Loucy (cell line): ENCODE measurements around the gene ARL6IP4.

Experiments
- H2AFZ ChIP-seq: fragments of 200-600 bp; sonication (generic); 2 replicates; pipeline ENCODE4 v1.6.0; 2016; ENCODE audit warnings: antibody characterized with exemption, mild to moderate bottlenecking, low read length, moderate library complexity
- H3F3A ChIP-seq: fragments of 200-600 bp; 2 replicates; pipeline ENCODE4 v1.6.0; 2016; ENCODE audit warnings: antibody characterized with exemption, low read depth, mild to moderate bottlenecking
- H3K27me3 ChIP-seq: fragments of 200-600 bp; sonication (generic); 2 replicates; pipeline ENCODE4 v1.6.1; 2014; ENCODE audit warnings: low read length, mild to moderate bottlenecking; ENCODE audit not compliant: insufficient read depth, poor library complexity, severe bottlenecking
- H3K36me3 ChIP-seq: fragments of 200-600 bp; sonication (generic); 2 replicates; pipeline ENCODE4 v1.6.1; 2016; ENCODE audit warnings: low read length; ENCODE audit not compliant: insufficient read depth
- H3K4me1 ChIP-seq: fragments of 200-600 bp; sonication (generic); 2 replicates; pipeline ENCODE4 v1.5.1; 2014; ENCODE audit warnings: low read length, mild to moderate bottlenecking; ENCODE audit not compliant: insufficient read depth, poor library complexity, severe bottlenecking
- H3K4me2 ChIP-seq: fragments of 200-600 bp; sonication (generic); 2 replicates; pipeline ENCODE4 v1.6.0; 2014; ENCODE audit warnings: antibody characterized with exemption, low read length, low read depth, mild to moderate bottlenecking; ENCODE audit not compliant: poor library complexity, severe bottlenecking
- H3K4me3 ChIP-seq: fragments of 200-600 bp; sonication (generic); 2 replicates; pipeline ENCODE4 v1.5.1; 2014; ENCODE audit warnings: low read length, mild to moderate bottlenecking, mixed read lengths; ENCODE audit not compliant: poor library complexity, severe bottlenecking
- H3K79me2 ChIP-seq: fragments of 200-600 bp; sonication (generic); 2 replicates; pipeline ENCODE4 v1.6.1; 2014; ENCODE audit warnings: low read length; ENCODE audit not compliant: insufficient read depth
- H3K9ac ChIP-seq: fragments of 200-600 bp; sonication (generic); 2 replicates; pipeline ENCODE4 v1.6.0; 2014; ENCODE audit warnings: mild to moderate bottlenecking, low read depth, low read length, moderate library complexity; ENCODE audit not compliant: poor library complexity, severe bottlenecking
- H3K9me2 ChIP-seq: fragments of 200-600 bp; sonication (generic); replicated peaks from 2 replicates; pipeline ENCODE4 v1.6.1; 2016; ENCODE audit warnings: low read depth, low read length, mixed read lengths
- H3K9me3 ChIP-seq: fragments of 200-600 bp; sonication (generic); 2 replicates; pipeline ENCODE4 v1.6.1; 2014; ENCODE audit warnings: mild to moderate bottlenecking, antibody characterized with exemption, low read length, low read depth; ENCODE audit not compliant: insufficient read depth
- H4K20me1 ChIP-seq: fragments of 200-600 bp; sonication (generic); 2 replicates; pipeline ENCODE4 v1.6.0; 2014; ENCODE audit warnings: antibody characterized with exemption, low read length, mild to moderate bottlenecking; ENCODE audit not compliant: insufficient read depth, poor library complexity, severe bottlenecking
- EZH2phosphoT487 ChIP-seq: fragments of 200-600 bp; IDR thresholded peaks from 2 replicates; pipeline ENCODE4 v1.6.1; 2018; ENCODE audit warnings: antibody characterized with exemption, mild to moderate bottlenecking, moderate library complexity, borderline replicate concordance
- TF ChIP-seq, protein P1 (sequence below): fragments of 200-600 bp; sonication (generic); conservative IDR thresholded peaks from 2 replicates; pipeline ENCODE4 v1.5.1; 2014; ENCODE audit warnings: mild to moderate bottlenecking, antibody characterized with exemption, low read length

Gene ARL6IP4

DNA sequence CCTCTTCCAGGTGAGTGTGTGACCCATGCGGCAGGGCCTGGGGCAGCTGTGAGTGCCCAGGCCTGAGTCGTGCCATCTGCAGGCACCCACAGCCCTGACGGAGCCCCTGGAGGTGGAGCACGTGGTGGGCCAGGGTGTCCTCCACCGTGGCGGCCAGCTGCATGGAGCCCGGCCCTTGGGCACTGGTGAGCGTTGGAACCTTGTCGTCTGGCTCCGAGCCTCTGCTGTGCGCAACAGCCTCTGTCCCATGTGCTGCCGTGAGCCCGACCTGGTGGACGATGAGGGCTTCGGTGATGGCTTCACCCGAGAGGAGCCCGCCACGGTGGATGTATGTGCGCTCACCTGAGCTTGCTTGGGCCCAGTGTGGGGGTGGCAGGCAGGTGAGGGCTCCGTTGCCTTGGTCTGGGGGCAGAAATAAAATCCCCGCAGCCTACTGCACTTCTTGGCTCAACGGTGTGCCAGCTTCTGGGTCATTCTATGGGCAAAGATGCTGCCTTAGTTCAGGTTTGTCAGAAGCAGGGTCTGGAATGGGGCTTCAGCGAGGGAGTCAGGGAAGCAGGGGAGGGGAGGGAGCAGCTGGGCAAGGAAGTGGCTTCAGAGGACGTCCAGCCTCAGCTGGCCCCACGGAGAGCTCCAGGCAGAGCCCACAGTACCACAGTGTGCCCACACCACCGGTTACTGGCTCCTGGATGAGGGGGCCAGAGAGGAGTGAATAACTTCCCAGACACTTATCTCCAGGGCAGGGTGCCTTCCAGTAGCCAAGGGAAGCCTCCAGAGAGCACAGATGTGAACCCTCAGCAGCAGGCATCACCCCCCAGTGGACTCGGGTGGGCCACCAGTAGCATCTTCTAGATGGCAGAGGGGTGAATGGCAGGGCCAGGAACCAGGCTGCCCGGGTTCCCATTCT is 1.2 kb upstream of the ARL6IP4 start:
- TF ChIP-seq EZH2phosphoT487: no peak
- no peaks in the 10 kb centered on the region for H3F3A ChIP-seq
- H3K4me1 ChIP-seq: peaks cover 39% of the 10 kb centered on the region
- H3K9me3 ChIP-seq: no peaks in the 10 kb centered on the region
- H3K27me3 ChIP-seq: no peaks in the 10 kb centered on the region
- no peak overlapping the region for H2AFZ ChIP-seq
- peak overlapping the region; percentile 96 for H3K4me2 ChIP-seq
- peaks cover 80% of the 10 kb centered on the region for H3K79me2 ChIP-seq
- H3K9me2 ChIP-seq: no peaks in the 10 kb centered on the region
- H3K4me3 ChIP-seq: peak overlapping the region; percentile 94
- peak overlapping the region; percentile 90 for H3K9ac ChIP-seq
- H3K36me3 ChIP-seq: 0 out of 2 replicates have a peak, but pooled peaks cover 5% of the 10 kb centered on the region
- H4K20me1 ChIP-seq: peaks cover 29% of the 10 kb centered on the region

DNA sequence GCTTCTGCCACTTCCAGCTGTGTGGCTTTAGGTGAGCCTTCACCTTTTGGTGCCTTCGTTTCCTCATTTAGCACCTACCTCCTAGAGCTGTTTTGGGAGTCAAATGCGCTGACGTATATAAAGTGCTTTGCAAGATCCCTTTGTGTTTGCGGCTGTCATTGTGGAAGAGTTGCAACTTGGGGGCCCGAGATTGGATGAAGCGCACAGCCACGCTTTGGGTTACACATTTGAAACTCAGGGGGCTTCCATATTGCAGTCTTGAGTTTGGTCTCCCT is 636 bp upstream of the ARL6IP4 start:
- Histone ChIP-seq H3K9me2 (no peaks in the 10 kb centered on the region), H2AFZ (peak overlapping the region; percentile 91), H3K9me3 (no peaks in the 10 kb centered on the region), H3K79me2 (peaks cover 80% of the 10 kb centered on the region), H3K4me3 (peak overlapping the region; percentile 94), H3F3A (no peaks in the 10 kb centered on the region), H3K27me3 (no peaks in the 10 kb centered on the region), H3K4me2 (peak overlapping the region; percentile 96), H3K9ac (peak overlapping the region; percentile 90), H4K20me1 (peaks cover 29% of the 10 kb centered on the region), H3K4me1 (peaks cover 41% of the 10 kb centered on the region), H3K36me3 (0 out of 2 replicates have a peak, but pooled peaks cover 5% of the 10 kb centered on the region)
- no peak for TF ChIP-seq EZH2phosphoT487
- TF ChIP-seq, protein P1, sequence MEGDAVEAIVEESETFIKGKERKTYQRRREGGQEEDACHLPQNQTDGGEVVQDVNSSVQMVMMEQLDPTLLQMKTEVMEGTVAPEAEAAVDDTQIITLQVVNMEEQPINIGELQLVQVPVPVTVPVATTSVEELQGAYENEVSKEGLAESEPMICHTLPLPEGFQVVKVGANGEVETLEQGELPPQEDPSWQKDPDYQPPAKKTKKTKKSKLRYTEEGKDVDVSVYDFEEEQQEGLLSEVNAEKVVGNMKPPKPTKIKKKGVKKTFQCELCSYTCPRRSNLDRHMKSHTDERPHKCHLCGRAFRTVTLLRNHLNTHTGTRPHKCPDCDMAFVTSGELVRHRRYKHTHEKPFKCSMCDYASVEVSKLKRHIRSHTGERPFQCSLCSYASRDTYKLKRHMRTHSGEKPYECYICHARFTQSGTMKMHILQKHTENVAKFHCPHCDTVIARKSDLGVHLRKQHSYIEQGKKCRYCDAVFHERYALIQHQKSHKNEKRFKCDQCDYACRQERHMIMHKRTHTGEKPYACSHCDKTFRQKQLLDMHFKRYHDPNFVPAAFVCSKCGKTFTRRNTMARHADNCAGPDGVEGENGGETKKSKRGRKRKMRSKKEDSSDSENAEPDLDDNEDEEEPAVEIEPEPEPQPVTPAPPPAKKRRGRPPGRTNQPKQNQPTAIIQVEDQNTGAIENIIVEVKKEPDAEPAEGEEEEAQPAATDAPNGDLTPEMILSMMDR: no peak

DNA sequence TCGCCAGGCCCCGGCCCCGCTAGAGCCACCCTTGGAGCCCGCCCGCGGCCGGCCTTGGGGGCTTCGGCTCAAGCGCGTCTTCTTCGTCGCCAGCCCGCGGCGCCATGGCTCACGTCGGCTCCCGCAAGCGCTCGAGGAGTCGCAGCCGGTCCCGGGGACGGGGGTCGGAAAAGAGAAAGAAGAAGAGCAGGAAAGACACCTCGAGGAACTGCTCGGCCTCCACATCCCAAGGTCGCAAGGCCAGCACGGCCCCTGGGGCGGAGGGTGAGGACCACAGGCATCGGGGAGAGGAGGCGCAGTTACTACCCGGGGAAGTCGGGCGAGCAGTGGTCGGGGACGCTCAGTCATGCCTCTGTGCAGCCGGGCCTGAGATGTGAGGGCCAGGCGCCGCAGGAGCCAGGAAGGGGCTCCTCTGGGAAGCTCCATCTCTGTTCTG is 573 bp downstream of the ARL6IP4 start:
- TF ChIP-seq, protein P1: 0 out of 2 replicates have a peak, but pooled peaks have one; percentile 7
- TF ChIP-seq EZH2phosphoT487: no peak
- H3K36me3 ChIP-seq: 0 out of 2 replicates have a peak, but pooled peaks cover 5% of the 10 kb centered on the region
- H3K4me1 ChIP-seq: peaks cover 36% of the 10 kb centered on the region
- H3K27me3 ChIP-seq: no peaks in the 10 kb centered on the region
- H2AFZ ChIP-seq: peak overlapping the region; percentile 91
- no peaks in the 10 kb centered on the region for H3K9me3 ChIP-seq
- H3K79me2 ChIP-seq: peaks cover 72% of the 10 kb centered on the region
- H3K9me2 ChIP-seq: no peaks in the 10 kb centered on the region
- H3K4me2 ChIP-seq: peak overlapping the region; percentile 99
- H3F3A ChIP-seq: no peaks in the 10 kb centered on the region
- peak overlapping the region; percentile 94 for H3K4me3 ChIP-seq
- peak overlapping the region; percentile 90 for H3K9ac ChIP-seq
- H4K20me1 ChIP-seq: peaks cover 29% of the 10 kb centered on the region
